ENCODE measurements around the gene IFT74.

DNA sequence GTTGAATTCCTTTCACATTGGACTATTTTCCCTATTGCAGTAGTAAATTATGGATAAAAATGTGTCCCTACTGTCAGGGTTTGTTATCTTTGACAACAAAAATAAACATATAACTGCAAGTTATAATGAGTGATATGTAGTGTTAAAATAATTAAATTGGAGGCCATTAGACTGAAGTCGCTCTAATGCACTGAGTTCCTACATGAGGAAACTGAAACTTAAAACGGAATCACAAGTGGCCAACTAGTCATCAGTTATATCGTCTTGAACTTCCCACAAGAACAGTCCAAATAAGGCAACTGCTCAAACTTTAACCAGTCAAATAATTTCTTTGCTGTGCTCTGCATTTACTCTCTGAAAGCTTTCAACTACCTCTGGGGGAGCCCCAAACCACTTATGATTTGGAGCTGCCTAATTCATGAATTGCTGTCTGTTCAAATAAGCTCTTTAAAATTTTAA lies 2.1 kb upstream of the IFT74 start:
- TF ChIP-seq ATF1 (CRISPR knock-in tag; IDR thresholded peaks at IDR 0.05), result no peak
- no peak for TF ChIP-seq JUND (CRISPR knock-in tag; IDR thresholded peaks at IDR 0.05)
- no peak for TF ChIP-seq HIVEP1 (CRISPR knock-in tag; IDR thresholded peaks at IDR 0.05)
- TF ChIP-seq GABPA (IDR thresholded peaks at IDR 0.05; ENCODE audit: low read depth, low read length), result no peak
- no peak for TF ChIP-seq GABPA (CRISPR knock-in tag; IDR thresholded peaks at IDR 0.05; ENCODE audit: low read depth)
- no peak for TF ChIP-seq USF2 (IDR thresholded peaks at IDR 0.05; ENCODE audit: low read depth, low read length)
- TF ChIP-seq USF2 (CRISPR knock-in tag; IDR thresholded peaks at IDR 0.05; ENCODE audit: borderline replicate concordance), result no peak
- no peak for TF ChIP-seq FOSL1 (CRISPR knock-in tag; IDR thresholded peaks at IDR 0.05; ENCODE audit: borderline replicate concordance)
- TF ChIP-seq ZNF350 (CRISPR knock-in tag; IDR thresholded peaks at IDR 0.05; ENCODE audit: borderline replicate concordance, low read depth), result no peak
- no peak for TF ChIP-seq ZBTB34 (CRISPR knock-in tag; IDR thresholded peaks at IDR 0.05)
- TF ChIP-seq ZNF33B (CRISPR knock-in tag; IDR thresholded peaks at IDR 0.05), result no peak
- TF ChIP-seq TGIF2 (CRISPR knock-in tag; IDR thresholded peaks at IDR 0.05), result no peak
- no peak for TF ChIP-seq FOSL2 (CRISPR knock-in tag; IDR thresholded peaks at IDR 0.05)
- TF ChIP-seq GTF2F1 (IDR thresholded peaks at IDR 0.05; ENCODE audit: low read length), result no peak

Data from HepG2 (cell line).